Stimulated activated CD8-positive, alpha-beta memory T cell treated with anti-CD3 and anti-CD28 coated beads, Interleukin-4, amount 100 ng/mL, for 24 hours (primary cell): ENCODE data around the gene PCDHB9.

ENCODE experiments used
- DNase-seq: peaks from one replicate; pipeline ENCODE4 v3.0.0-alpha.2; 2020; ENCODE audit warnings: low read depth

PCDHB9 gene

GRCh38 chr5:141236516-141237313 lies 49.8 kb downstream of the PCDHB9 start:
- no peak for DNase-seq
